ENCODE data around the gene SLC17A1. TPM values are rescaled to one million over a fixed set of nuclear protein-coding genes. Genes with fewer than 3 reads are reported as not detected.

The SLC17A1 gene
- total RNA-seq, 1 donor from 2014 or later, result not detected

GRCh38 chr6:25804804-25805203 is 27.0 kb downstream of the SLC17A1 start:
- no peaks in the 10 kb centered on the region for H3K4me1 ChIP-seq
- TF ChIP-seq CTCF (IDR thresholded peaks at IDR 0.05), result no peak
- no peak overlapping the region for H3K4me3 ChIP-seq
- intact Hi-C loops (cut with DNase I), result no loop called here
- H3K36me3 ChIP-seq, result no peaks in the 10 kb centered on the region
- no peaks in the 10 kb centered on the region for H3K9me3 ChIP-seq
- DNase-seq (ENCODE audit: low spot score in 2 of 2), result no peak
- H3K27ac ChIP-seq, result no peak overlapping the region
- H3K27me3 ChIP-seq, result no peaks in the 10 kb centered on the region

DNA sequence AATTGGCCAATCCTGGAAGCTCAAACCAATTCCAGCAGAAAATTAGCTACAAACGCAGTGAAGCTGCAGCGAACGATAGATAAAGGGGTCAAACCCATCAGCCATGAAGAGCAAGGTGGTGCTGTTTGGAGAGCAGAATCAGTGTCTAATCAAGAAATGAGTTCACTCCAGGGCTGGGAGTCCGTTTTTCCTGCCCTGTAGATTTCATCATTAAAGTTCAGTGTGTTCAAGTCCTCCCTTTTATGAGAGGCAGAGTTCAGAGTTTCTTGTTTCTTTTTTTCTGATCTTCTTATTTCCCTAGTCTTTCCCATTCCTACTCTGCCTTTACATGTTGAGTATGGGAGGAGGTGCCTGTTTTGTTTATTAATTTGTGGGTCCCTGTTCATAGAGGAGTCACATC is 30.4 kb downstream of the SLC17A1 start:
- no peak for TF ChIP-seq CTCF (IDR thresholded peaks at IDR 0.05)
- DNase-seq (ENCODE audit: low spot score in 2 of 2), result no peak
- intact Hi-C loops (cut with DNase I), result no loop called here
- Histone ChIP-seq H3K36me3 (no peaks in the 10 kb centered on the region), H3K27me3 (no peaks in the 10 kb centered on the region), H3K4me3 (no peak overlapping the region), H3K27ac (no peak overlapping the region), H3K4me1 (no peaks in the 10 kb centered on the region), H3K9me3 (no peaks in the 10 kb centered on the region)

DNA sequence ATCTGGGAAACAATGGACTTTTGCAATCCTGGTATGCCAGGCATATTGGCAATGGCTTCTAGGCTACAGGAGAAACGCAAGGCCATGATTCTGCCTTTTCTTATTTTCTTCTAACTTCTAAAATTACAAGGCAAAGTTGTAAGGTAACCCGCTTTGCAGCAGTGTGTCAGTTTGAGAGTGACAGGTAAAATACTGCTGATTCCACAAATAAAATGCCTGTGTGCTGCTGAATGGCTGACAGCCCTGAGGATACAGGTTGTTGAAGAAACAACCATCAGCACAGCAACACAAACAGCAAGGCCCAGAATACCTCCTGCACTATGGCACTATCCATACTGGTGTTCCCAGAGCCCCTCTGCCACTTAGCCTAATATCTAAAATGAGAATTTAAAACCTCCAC is 37.1 kb downstream of the SLC17A1 start:
- intact Hi-C loops (cut with DNase I), result no loop called here
- Histone ChIP-seq H3K4me1 (no peaks in the 10 kb centered on the region), H3K4me3 (no peak overlapping the region), H3K27ac (no peak overlapping the region), H3K27me3 (no peaks in the 10 kb centered on the region), H3K36me3 (no peaks in the 10 kb centered on the region), H3K9me3 (no peaks in the 10 kb centered on the region)
- no peak for DNase-seq (ENCODE audit: low spot score in 2 of 2)
- no peak for TF ChIP-seq CTCF (IDR thresholded peaks at IDR 0.05)

DNA sequence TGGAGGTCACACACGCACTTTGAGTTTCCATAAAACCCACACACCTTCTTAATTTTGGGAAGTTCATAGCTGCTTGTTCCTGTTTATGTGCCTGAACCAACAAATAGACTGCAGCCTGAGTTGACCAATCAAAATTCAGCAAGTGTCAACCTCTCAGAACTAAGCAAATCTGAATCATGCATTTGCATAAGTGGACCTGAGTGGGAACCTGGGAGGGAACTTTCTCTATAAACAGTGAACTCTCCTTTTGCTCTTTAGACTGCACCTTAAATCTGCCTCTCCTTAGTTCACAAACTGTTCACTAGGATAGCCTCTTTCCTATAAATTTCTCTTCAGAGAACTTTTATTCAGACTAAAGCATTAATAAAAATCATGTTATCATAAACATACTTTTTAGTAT is 37.9 kb downstream of the SLC17A1 start:
- intact Hi-C loops (cut with DNase I), result no loop called here
- Histone ChIP-seq H3K4me3 (no peak overlapping the region), H3K27me3 (no peaks in the 10 kb centered on the region), H3K4me1 (no peaks in the 10 kb centered on the region), H3K27ac (no peak overlapping the region), H3K9me3 (no peaks in the 10 kb centered on the region), H3K36me3 (no peaks in the 10 kb centered on the region)
- TF ChIP-seq CTCF (IDR thresholded peaks at IDR 0.05), result no peak
- DNase-seq (ENCODE audit: low spot score in 2 of 2), result no peak

DNA sequence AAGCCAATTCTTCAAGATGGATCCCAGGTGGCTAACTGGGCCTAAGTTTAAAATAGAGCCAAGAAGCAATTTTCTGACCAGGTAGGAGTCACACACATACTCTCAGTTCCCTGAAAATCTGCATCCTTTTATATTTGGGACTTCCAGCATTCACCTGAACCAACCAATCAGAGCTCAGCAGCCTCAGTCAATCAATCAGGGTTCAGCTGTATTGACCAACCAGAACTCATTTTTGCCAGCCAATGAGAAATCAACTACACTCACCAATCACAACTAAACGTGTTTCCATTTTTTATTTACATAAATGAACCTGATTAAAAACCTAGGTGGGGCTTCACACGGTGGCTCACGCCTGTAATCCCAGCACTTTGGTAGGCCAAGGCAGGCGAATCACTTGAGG is 39.8 kb downstream of the SLC17A1 start:
- Histone ChIP-seq H3K4me1 (no peaks in the 10 kb centered on the region), H3K4me3 (no peak overlapping the region), H3K27me3 (no peaks in the 10 kb centered on the region), H3K27ac (no peak overlapping the region), H3K36me3 (no peaks in the 10 kb centered on the region), H3K9me3 (no peaks in the 10 kb centered on the region)
- intact Hi-C loops (cut with DNase I), result no loop called here
- no peak for TF ChIP-seq CTCF (IDR thresholded peaks at IDR 0.05)
- no peak for DNase-seq (ENCODE audit: low spot score in 2 of 2)

- Histone ChIP-seq H3K4me1 (no peaks in the 10 kb centered on the region), H3K27me3 (no peaks in the 10 kb centered on the region), H3K9me3 (no peaks in the 10 kb centered on the region), H3K36me3 (no peaks in the 10 kb centered on the region), H3K4me3 (no peak overlapping the region), H3K27ac (no peak overlapping the region)
- intact Hi-C loops (cut with DNase I), result loop anchor here (2.0 to 10.0 kb wide), 3 partner anchors 101 to 215 kb away; no protein-coding TSS in a partner anchor
- no peak for DNase-seq (ENCODE audit: low spot score in 2 of 2)
- TF ChIP-seq CTCF (IDR thresholded peaks at IDR 0.05), result no peak
These were observed 42.4 kb downstream of the SLC17A1 start for GRCh38 chr6:25789475-25789874.

Measured in ascending aorta (tissue), 2 donors.